GM23248 (cell line): ENCODE data around the gene ARL3.

Source experiments
- EZH2 ChIP-seq: fragments of 200-600 bp; sonication (generic); IDR thresholded peaks from 2 replicates; pipeline ENCODE4 v1.6.1; 2018; ENCODE audit warnings: antibody characterized with exemption, mild to moderate bottlenecking; ENCODE audit not compliant: insufficient read depth, poor library complexity, severe bottlenecking
- EZH2phosphoT487 ChIP-seq: fragments of 200-600 bp; sonication (generic); IDR thresholded peaks from 2 replicates; pipeline ENCODE4 v1.6.1; 2018; ENCODE audit warnings: antibody characterized with exemption, moderate library complexity, mild to moderate bottlenecking, low read depth; ENCODE audit not compliant: insufficient read depth

DNA sequence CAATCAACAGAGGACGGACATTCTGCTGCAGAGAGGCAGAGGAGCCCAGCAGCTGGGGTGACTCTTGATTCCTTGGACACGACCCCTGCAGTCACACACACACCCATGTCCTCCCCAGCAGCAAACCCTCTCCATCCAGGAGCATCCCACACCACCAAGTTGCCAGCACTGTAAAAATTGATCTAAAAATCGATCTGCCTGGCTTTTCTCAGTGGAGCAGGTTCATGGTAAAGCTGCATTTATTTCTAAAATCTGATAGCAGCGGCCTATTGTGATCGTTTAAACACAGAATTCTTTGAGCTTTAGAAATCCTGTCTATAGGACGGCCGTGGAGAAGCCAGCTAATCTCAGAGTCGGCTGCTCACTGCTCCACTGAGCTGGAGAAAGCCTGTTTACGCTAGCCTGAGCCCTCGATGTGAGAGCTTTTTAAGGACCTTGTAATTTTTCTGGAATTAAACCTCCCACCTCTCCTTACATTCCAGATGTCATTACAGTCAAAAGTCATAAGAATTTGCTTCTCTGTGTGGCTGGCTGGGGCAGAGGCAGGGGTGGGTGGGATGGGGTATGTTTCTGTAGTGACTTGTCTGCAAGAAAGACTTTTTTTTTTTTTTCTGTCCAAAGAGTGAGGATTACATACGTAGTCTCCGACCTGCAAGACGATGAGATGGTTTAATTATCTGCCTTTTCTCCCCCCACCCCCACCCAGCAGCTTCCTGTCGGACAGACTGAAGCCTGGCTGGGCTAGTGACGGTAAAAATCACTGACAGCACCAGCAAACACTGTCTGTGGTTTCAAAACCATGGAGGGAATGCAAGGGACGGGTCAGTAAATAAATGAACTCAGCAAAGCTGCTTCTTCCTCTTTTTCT is 38.3 kb downstream of the ARL3 start:
- TF ChIP-seq EZH2phosphoT487 (no peak), EZH2 (no peak)
